HG03342 (cell line): ENCODE measurements around the gene PPP4R1.

ENCODE experiments used
- ATAC-seq: cut with Tn5 transposase; IDR thresholded peaks from one replicate; pipeline ENCODE4 v1.9.1; 2021; ENCODE audit warnings: mild to moderate bottlenecking, moderate library complexity; ENCODE audit not compliant: unreplicated experiment

The PPP4R1 gene

GRCh38 chr18:9550429-9550828 is 63.9 kb downstream of the PPP4R1 start:
- ATAC-seq = no peak

DNA sequence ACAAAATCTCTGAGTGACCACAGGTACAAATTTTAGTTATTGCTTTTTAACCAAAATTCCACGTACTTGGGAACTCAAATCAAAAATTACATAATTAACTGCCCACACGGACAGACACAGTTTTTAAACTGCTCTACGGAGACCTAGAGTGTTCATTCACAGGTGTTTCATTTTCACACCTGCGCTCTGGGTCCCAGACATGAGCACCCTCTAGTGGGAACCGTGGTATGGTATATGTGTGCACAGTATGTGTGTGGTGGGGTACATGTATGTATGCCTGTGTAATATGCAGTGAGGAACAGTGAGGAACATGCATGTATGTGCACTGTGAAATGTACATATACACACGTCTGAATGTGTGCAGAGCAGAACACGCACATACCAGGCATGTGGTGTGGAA is 65.0 kb downstream of the PPP4R1 start:
- ATAC-seq = no peak

DNA sequence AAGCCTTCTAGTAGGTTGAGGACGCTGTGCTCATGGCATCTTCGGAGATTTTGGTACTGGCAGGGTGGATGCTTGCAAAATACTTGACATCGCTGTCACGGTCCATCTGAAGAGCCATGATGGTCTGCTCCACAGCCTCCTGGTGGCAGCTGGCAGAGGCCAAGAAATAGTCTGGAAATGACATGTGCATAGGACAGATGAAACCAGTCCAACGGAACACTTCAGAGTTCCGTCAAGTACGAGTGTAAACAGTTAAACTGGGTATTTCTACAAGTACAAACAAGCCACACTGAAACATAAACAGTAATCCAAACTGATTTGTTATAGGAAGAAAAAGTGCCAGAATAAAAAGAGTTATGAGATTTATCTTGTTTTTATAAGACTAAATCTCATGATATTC is 66.6 kb downstream of the PPP4R1 start:
- ATAC-seq = no peak

GRCh38 chr18:9546468-9546867 is 67.9 kb downstream of the PPP4R1 start:
- ATAC-seq = no peak

- ATAC-seq = no peak
Observed at GRCh38 chr18:9545029-9545428, 69.3 kb downstream of the PPP4R1 start.

DNA sequence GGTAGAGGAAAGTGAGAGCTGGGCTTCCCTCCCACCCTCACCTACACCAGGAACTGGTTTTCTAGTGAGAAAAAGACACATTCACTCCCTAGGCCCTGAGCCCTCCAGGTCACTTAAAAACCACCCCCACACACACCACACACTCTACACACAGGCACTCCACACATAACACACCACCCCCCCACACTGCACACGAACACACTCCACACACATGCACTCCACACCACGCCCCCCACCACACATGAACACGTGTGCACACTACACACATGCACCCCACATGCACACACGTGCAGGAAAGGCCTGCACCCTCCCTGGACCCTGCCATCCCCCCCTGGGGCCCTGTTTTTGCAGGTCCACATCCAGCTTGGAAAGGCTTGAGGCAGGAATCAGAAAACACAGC is 71.4 kb downstream of the PPP4R1 start:
- no peak for ATAC-seq

DNA sequence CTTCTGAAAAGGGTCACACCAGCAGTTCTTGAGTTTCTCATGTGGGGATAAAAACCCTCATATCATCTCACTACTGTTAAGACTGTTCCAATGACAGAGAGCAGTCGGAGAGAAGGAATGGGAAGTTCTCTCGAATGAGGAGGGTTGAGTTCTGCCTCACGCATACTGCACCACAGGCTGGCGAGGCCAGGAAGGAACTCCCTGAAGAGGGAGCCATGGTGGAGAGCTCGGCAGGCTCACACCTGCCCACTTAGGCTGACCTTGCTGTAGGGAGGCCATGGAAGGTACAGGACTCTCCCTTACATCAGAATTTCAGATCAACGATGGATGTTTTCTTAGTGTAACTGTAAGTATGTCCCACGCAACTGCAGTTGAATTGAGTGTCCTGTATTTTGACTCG is 74.4 kb downstream of the PPP4R1 start:
- no peak for ATAC-seq

DNA sequence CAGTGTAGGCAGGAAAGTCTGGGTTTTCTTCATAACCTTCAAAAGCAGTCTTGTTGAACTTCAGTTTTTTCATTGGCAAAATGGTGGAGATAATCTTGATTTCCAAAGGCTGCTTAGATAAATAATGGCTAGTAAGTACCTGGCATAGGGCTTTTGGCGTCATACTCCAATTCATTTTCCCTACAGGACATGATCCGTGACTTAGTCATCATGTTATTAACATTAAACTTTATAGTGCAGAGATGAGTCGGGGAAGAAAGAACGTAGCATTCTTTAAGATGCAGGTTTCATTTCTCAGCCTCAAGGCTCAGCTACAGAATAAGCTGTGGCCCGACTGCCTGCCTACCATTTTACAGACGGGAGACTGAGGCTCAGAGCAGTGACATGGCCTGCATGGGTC is 75.1 kb downstream of the PPP4R1 start:
- ATAC-seq = no peak

DNA sequence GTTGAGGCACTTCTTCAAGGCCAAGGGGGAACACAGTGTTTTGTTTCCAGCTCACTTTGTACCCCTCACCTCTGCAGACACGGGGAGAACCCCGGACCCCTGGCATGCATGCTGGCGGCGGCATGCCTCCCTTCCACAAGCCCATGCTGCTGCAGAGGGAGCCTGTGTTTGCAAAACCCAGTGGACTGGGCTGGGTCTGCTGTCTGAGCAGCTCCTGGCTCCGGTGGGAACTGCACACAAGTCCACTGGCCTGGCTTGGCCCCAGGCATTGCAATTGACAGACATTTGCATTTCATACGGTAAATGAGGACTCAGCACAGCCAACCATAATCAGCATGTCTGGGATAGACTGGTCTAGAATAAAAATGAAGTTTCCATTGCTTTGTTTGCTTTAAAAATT is 76.7 kb downstream of the PPP4R1 start:
- ATAC-seq = no peak

DNA sequence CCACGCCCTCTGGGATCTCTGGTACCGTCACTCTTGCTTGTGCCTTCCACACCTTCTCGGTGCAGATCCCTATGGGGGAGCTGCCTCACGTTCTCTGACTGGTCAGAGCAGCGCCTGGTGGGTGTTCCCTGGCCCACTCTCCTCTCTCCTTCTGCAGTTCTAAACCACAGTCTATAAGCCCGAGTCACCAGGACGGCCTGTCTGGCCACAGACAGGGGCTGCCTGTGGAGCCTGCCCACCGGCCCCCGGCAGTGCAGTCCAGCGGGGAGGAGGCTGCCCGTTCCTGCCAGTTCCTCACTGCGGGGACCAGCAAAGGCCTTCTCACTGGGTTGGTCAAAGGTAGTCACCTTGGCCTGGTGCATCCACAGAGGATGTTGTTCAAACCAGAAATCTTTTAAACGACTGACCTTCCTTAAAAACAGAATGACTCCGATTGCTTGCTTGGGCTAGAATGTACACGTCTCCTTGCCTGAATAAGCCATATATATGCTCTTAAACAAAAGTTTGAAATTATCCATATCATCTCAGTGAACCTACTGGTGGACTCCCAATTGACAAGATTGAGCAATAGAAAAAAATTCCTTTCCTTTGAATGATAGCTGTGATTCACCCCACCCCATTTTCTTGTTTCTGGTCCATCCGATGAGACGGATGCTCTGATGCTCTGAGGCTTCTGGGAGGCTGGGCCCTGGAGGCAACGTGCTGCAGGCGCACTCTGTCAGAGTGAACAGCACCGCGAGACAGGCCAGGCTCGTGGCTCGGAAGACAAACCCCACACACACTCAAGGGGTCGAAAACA is 77.8 kb downstream of the PPP4R1 start:
- no peak for ATAC-seq

GRCh38 chr18:9535430-9535991 is 78.8 kb downstream of the PPP4R1 start:
- no peak for ATAC-seq

DNA sequence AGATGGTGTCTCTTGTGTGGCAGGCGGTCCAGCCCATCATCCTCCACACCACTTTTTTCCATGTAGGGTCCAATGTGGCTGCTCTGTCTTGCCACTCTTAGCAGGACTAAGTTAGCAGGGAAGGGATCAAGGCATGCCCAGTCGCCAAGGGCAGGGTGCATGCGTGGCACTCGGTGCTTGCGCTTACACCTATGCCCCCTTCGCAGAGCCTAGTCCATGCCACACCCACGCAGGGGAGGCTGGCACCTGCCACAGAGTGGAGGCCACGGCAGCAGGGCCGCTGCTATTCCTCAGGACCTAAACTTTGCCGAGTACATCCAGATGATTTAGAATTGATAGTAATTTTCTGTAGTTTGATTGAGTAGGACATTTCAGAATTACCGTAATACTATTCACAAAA is 79.5 kb downstream of the PPP4R1 start:
- no peak for ATAC-seq

GRCh38 chr18:9531791-9532410 is 82.5 kb downstream of the PPP4R1 start:
- ATAC-seq = no peak

GRCh38 chr18:9530226-9531009 is 83.9 kb downstream of the PPP4R1 start:
- ATAC-seq = no peak

DNA sequence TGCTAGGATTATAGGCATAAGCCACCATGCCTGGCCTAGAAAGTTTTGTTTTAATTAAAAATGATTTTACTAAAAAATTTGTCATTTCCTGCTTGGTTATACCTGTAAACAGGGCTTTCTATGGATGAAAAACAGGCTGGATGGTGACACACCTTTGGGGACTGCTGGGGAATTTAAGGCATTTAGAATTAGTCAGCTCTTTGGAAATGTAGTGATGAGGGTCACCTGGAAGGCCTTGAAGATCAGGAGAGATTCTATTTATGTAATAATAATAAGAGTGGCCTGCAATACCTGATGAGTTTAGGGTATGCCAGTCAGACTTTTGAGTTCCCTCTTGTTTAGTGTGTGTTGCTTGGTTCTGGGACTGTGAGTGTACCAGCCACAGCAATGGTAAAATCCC is 87.9 kb downstream of the PPP4R1 start:
- no peak for ATAC-seq

- ATAC-seq = no peak
Observed at GRCh38 chr18:9522952-9523351, 91.4 kb downstream of the PPP4R1 start.

GRCh38 chr18:9521770-9522169 is 92.6 kb downstream of the PPP4R1 start:
- ATAC-seq = no peak

DNA sequence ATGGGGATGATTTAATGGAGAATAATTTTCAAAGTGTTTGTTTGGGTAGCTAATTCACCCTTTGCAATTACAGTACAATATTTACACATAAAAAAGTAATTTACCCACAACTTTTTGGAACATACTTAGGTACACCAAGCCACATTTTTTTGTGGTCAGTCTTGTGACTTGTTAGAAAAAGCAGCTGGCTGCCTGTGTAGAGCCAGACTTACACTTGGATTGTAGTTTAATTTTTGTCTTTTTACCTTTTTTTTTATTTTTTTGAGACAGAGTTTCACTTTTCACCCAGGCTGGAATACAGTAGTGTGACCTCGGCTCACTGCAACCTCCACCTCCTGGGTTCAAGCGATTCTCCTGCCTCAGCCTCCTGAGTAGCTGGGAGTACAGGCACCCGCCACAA is 93.7 kb downstream of the PPP4R1 start:
- ATAC-seq = no peak

- no peak for ATAC-seq
Observed at GRCh38 chr18:9519399-9519798, 95.0 kb downstream of the PPP4R1 start.

- no peak for ATAC-seq
Observed at GRCh38 chr18:9517869-9518268, 96.5 kb downstream of the PPP4R1 start.

DNA sequence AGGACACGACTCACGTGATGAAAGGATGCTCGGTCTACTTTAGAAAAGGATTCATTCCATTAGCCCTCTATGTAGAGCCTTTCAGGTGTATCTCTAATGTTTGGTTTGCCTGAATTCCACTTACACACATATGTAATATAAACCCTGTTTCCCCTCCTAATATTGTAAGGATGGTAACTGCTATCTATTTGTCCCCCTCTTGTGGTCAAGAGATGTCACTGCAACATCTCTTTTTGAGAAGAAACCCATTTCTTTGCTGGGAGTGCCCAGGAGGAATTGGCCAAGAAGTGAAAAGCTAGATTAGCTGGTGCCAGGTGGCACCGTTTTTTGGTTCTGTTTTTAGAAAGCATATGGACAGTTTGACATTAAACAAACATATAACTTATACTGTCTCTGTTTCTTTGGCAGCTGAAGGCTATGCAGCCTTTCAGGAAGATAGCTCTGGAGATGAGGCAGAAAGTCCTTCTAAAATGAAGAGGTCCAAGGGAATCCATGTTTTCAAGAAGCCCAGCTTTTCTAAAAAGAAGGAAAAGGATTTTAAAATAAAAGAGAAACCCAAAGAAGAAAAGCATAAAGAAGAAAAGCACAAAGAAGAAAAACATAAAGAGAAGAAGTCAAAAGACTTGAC is 97.8 kb downstream of the PPP4R1 start:
- ATAC-seq = no peak
